Measurements from ENCODE around the gene CASK.
"Not testable (repeated sequence)": the region's sequence is repeated elsewhere in the genome, so short reads cannot be mapped to it uniquely, and the experiment has no call there.

The CASK gene

DNA sequence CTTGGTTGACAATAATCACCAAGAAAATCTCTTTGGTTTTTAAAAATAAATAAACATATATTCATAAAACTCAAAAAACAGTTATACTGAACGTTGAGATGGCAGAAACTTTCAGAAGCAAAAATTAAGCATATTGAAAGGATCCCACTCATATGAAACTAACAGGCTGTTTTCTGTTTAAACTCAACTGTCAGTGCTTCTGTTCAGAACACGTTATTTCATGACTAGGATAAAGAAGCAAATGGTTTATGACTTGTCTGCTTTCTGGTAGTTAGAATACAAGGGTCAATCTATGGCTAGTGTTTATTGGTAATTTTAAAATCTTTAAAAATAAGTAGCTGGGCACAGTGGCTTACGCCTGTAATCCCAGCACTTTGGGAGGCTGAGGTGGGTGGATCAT, 195.2 kb downstream of the CASK start:
- DNase-seq (ENCODE audit: insufficient read length, low spot score) (no peak), FAIRE-seq (no peak)
- TF ChIP-seq, protein P1, sequence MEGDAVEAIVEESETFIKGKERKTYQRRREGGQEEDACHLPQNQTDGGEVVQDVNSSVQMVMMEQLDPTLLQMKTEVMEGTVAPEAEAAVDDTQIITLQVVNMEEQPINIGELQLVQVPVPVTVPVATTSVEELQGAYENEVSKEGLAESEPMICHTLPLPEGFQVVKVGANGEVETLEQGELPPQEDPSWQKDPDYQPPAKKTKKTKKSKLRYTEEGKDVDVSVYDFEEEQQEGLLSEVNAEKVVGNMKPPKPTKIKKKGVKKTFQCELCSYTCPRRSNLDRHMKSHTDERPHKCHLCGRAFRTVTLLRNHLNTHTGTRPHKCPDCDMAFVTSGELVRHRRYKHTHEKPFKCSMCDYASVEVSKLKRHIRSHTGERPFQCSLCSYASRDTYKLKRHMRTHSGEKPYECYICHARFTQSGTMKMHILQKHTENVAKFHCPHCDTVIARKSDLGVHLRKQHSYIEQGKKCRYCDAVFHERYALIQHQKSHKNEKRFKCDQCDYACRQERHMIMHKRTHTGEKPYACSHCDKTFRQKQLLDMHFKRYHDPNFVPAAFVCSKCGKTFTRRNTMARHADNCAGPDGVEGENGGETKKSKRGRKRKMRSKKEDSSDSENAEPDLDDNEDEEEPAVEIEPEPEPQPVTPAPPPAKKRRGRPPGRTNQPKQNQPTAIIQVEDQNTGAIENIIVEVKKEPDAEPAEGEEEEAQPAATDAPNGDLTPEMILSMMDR (IDR thresholded peaks at IDR 0.05; ENCODE audit: insufficient read depth, missing control alignments) = no peak

DNA sequence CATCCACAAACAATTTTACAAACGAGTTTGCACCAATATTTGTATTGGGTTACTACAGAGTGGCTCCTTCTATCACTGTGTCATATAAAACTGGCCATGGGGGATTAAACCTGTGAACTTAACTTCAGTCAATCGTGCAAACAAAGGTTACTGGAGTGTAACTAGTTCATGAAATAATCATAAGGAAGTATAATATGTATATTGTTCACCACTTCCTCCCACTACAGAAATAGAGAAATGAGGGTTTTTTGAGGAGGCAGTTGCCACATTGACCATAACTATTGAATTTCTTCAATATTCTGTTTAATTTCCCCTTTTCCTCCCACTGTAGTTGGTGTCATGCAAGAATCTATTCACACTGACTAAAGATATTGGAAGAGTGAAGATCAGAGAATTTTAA, 199.5 kb downstream of the CASK start, which contains the start of gene GPR82:
Gene GPR82, plus strand, starts transcription at position 356 of the 400 bp plus-strand sequence. CDS start 2,846 bp downstream, outside the sequence.
- FAIRE-seq = no peak
- no peak for DNase-seq (ENCODE audit: insufficient read length, low spot score)
- TF ChIP-seq, protein P1 (IDR thresholded peaks at IDR 0.05; ENCODE audit: insufficient read depth, missing control alignments) = no peak

DNA sequence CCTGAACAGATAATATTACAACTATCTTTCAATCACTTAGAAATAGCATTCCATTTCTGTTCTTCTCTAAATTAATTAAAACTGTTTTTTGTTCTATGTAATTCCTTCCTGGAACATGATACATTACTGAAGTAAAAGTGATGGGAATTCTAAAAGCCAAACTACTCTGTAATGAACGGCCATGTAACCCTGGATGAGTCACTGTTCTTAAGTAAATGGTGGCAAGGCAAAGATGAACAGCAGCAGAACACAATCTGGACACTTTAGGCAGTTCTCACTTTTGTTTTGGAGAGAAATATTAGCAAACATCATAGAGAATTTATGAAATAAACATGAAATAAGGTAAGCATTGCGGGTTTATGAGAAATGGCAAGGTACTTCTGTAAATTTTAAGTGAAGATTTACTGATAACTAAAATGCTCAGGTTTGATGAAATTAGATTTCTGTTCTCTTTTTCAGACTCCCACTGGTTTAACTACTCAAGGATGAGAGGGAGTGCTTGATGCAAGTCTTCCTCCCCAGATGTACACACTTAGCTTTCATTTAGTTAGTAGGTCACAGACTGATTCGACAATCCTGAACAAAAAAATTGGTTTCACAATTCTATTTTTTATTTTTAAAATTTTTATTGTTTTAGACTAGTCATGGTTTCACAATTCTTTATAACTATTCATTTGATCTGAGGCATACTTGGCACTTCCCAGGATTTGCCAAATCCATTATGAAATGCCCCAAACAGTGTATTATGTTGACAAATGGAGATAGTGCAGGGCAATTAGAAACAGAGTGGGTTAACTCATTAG, 200.3 kb downstream of the CASK start:
- FAIRE-seq = no peak
- no peak for DNase-seq (ENCODE audit: insufficient read length, low spot score)
- TF ChIP-seq, protein P1 (IDR thresholded peaks at IDR 0.05; ENCODE audit: insufficient read depth, missing control alignments) = no peak

DNA sequence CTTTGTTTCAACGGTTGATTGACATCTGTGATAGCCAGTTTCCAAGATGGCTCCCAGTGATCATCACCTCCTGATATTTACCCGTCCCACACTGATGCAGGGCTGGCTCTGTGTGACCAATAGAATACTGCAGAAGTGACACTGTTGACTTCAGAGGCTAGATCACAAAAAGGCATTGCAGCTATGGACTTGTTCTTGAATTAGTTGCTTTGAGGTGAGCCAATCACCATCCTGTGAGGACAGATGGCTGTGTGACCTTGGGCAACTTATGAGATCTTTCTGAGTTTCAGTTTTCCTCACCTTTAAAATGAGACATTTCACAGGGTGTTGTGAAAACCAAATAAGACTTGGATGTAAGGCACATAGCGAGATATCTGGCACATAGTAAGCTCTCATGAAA, 201.1 kb downstream of the CASK start:
- FAIRE-seq (no peak), DNase-seq (ENCODE audit: insufficient read length, low spot score) (no peak)
- TF ChIP-seq, protein P1 (IDR thresholded peaks at IDR 0.05; ENCODE audit: insufficient read depth, missing control alignments) = no peak

DNA sequence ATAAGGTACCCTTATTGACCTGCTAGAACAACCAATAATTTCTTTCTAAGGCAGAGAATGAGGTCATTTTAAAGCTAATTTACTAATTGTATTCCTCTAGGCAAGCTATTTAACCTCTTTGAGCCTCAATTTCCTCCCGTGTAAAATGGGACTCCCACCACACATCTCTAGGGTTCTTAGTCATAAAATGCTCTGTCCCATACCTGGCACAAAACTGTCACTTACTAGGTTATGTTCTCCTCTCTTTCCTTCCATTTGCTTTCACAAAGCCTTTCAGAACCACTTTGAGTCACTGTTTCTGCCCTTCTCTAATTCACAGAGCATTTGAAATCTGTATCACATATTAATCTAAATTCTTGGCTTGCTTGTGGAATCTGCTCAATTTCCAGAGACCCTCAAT, 201.8 kb downstream of the CASK start:
- DNase-seq (ENCODE audit: insufficient read length, low spot score) (no peak), FAIRE-seq (no peak)
- TF ChIP-seq, protein P1 (IDR thresholded peaks at IDR 0.05; ENCODE audit: insufficient read depth, missing control alignments) = no peak

DNA sequence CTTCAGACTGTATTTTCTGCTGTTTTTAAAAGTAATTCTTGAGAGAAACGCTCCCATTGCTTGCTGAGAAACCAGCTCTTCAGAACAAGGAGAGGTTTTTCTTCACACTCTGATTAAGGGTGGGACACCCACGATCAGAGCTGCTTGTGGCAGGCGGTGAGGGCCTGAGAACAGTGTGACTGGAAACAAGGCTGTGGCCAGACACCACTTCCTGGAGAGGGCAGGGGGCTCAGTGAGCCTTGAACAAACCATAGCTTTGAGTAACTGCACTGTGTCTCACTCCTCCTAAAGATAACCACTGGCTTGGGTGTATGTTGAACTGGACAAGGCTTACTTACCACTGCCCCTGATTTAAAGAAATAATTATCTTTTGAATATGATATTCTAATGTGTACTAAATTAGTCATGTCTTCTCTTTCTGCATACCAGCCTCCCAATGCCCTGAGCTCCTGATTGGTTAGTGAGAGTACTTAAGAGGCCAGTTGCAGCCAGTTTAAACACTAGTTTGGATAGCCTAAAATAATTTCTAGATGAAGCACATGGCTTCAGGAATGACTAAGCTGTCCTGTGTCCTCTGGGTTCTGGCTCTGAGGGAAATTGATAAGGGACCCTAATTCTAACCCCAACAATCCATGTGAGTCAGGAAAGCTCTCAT, 203.1 kb downstream of the CASK start:
- TF ChIP-seq, protein P1 (IDR thresholded peaks at IDR 0.05; ENCODE audit: insufficient read depth, missing control alignments) = no peak
- DNase-seq (ENCODE audit: insufficient read length, low spot score) (no peak), FAIRE-seq (no peak)

DNA sequence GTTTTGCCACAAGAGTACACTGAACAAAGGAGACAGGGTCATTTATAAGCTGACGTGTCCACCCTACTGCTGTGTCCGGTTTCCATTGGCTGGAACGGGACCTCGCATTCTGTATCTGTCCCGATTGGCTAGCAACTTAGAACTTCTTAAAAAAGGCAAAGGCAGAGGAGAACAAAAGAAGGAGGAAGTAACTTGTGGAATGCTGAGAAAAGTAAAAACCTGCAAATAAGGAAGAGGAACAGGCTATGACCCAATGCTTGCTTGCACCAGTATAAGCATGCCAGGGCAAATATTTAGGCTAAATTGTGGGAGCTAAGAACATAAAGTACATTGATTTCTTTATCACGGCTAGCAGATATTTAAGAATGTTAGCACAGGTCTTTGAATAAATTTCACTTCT, 203.7 kb downstream of the CASK start:
- DNase-seq (ENCODE audit: insufficient read length, low spot score); FAIRE-seq: not testable (repeated sequence)
